T-helper 17 cell (primary cell): ENCODE data around the gene UBE2L5. TPM values are rescaled to one million over a fixed set of nuclear protein-coding genes. Genes with fewer than 3 reads are reported as not detected.

Experiments used
- total RNA-seq, 4 donors: library from RNA in 2 of 4; stranded (reverse) in 2 of 4; gene quantifications; one replicate each; pipeline ENCODE4 v1.2.3 and lab custom pipeline; 2022 to 2026

The UBE2L5 gene
- total RNA-seq, 2 donors from 2014 or later, result not detected

Other genes starting within 250 kb of the UBE2L5 start
- 10 to 100 TPM; 10.6 to 11.8 TPM for gene KATNAL1, start 114.9 kb upstream of the UBE2L5 start, total RNA-seq
- 100 to 1,000 TPM; 285 to 308 TPM for gene HMGB1, start 43.4 kb downstream of the UBE2L5 start, total RNA-seq
- gene USPL1, start 195.4 kb downstream of the UBE2L5 start, total RNA-seq, result 10 to 100 TPM; 31.8 to 32.4 TPM